CD4-positive, alpha-beta T cell treated with Interferon gamma for 1 hour (primary cell): ENCODE data around the gene DDX42.

Experiments
- DNase-seq: peaks from one replicate; pipeline ENCODE4 v3.0.0-alpha.2; 2020

The DDX42 gene

GRCh38 chr17:63823659-63824331, 49.8 kb downstream of the DDX42 start:
- DNase-seq: no peak

GRCh38 chr17:63824362-63824761, 50.4 kb downstream of the DDX42 start:
- no peak for DNase-seq

- no peak for DNase-seq
Observed at GRCh38 chr17:63826468-63827001, 52.6 kb downstream of the DDX42 start.

- peak; percentile 96 for DNase-seq
Observed at GRCh38 chr17:63827002-63827800, 53.2 kb downstream of the DDX42 start, which contains the start of the genes FTSJ3 and PSMC5. FTSJ3 (minus strand) TSS chr17:63827663; CDS start chr17:63826902, 761 bp downstream. PSMC5 (plus strand) TSS chr17:63827431; CDS start chr17:63827491, 60 bp downstream.

- DNase-seq: no peak
Observed at GRCh38 chr17:63827801-63828221, 53.8 kb downstream of the DDX42 start.

- no peak for DNase-seq
Observed at GRCh38 chr17:63828936-63829335, 55.0 kb downstream of the DDX42 start.

GRCh38 chr17:63830278-63830677, 56.3 kb downstream of the DDX42 start:
- no peak for DNase-seq

GRCh38 chr17:63830904-63831491, 57.0 kb downstream of the DDX42 start:
- DNase-seq: no peak

- DNase-seq: no peak
Observed at GRCh38 chr17:63831505-63831904, 57.5 kb downstream of the DDX42 start.

- DNase-seq: no peak
Observed at GRCh38 chr17:63832014-63832413, 58.0 kb downstream of the DDX42 start.

GRCh38 chr17:63832455-63832854, 58.5 kb downstream of the DDX42 start:
- no peak for DNase-seq

GRCh38 chr17:63833026-63833740, 59.2 kb downstream of the DDX42 start:
- no peak for DNase-seq

GRCh38 chr17:63833741-63834373, 59.9 kb downstream of the DDX42 start:
- no peak for DNase-seq

- peak; percentile 65 for DNase-seq
Observed at GRCh38 chr17:63834431-63835166, 60.6 kb downstream of the DDX42 start.

GRCh38 chr17:63835167-63835720, 61.3 kb downstream of the DDX42 start:
- no peak for DNase-seq

GRCh38 chr17:63836811-63837210, 62.8 kb downstream of the DDX42 start:
- DNase-seq: no peak

GRCh38 chr17:63837480-63837879, 63.5 kb downstream of the DDX42 start:
- DNase-seq: no peak

GRCh38 chr17:63837962-63838600, 64.1 kb downstream of the DDX42 start:
- no peak for DNase-seq

GRCh38 chr17:63838631-63839171, 64.7 kb downstream of the DDX42 start:
- DNase-seq: no peak

- DNase-seq: no peak
Observed at GRCh38 chr17:63840591-63841349, 66.8 kb downstream of the DDX42 start.
